ENCODE data around the gene SLC3A2.

DNA sequence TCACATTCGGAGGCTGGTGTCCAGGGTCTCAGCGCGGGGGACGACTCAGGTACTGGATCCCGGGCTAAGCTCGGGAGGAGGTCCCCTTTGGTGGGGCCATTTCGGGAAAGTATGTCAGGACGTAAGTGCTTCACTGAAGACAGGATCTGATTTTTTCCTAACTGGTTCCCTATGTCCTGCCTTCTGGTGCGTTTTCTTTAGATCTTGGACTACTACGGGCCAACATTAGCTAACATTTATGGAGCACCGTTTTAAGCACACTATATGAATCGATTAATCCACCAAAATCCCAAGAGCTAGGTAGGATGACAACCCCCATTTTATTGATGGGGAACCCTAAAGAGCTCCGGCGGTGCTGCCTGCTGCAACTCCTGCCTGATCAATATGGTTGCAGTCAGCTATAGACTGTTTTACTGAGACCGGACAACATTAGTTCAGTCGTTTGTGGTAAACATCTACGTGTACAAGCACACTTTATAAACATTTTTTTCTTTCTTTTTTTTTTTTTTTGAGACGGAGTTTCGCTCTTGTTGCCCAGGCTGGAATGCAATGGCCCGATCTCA, 24.3 kb upstream of the SLC3A2 start:
- TF ChIP-seq, protein P1, sequence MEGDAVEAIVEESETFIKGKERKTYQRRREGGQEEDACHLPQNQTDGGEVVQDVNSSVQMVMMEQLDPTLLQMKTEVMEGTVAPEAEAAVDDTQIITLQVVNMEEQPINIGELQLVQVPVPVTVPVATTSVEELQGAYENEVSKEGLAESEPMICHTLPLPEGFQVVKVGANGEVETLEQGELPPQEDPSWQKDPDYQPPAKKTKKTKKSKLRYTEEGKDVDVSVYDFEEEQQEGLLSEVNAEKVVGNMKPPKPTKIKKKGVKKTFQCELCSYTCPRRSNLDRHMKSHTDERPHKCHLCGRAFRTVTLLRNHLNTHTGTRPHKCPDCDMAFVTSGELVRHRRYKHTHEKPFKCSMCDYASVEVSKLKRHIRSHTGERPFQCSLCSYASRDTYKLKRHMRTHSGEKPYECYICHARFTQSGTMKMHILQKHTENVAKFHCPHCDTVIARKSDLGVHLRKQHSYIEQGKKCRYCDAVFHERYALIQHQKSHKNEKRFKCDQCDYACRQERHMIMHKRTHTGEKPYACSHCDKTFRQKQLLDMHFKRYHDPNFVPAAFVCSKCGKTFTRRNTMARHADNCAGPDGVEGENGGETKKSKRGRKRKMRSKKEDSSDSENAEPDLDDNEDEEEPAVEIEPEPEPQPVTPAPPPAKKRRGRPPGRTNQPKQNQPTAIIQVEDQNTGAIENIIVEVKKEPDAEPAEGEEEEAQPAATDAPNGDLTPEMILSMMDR (IDR thresholded peaks at IDR 0.05), result no peak
- no peak for TF ChIP-seq POLR2A (IDR thresholded peaks at IDR 0.05)
